Measurements from ENCODE around the gene APOL3. TPM values are rescaled to one million over a fixed set of nuclear protein-coding genes. Genes with fewer than 3 reads are reported as not detected.

The APOL3 gene
- total RNA-seq, 1 experiment from 2014 or later, result not detected

DNA sequence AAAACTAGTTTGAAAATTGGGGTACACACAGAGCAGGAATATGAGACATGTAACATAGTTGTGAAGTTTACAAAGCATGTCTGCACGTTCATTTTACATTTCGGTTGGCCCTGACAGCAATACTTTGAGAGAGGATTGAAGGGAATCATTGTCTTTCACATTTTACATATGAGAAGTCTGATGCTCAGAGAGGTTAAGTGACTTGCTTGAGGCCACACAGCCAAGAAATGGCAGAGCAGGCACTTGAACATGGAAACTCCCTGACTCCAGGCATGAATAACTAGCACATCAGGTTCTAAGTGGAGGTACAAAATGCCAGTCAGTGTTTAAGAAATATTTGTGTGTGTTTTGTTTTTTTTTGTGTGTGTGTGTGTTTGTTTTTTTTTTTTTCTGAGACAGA lies 53.6 kb downstream of the APOL3 start:
- ChIA-PET CTCF (no interaction called here), POLR2A (ENCODE audit: unreplicated experiment) (no interaction called here)
- Histone ChIP-seq H3K4me2 (ENCODE audit: low read length) (no peak overlapping the region), H3K79me2 (ENCODE audit: low read length) (no peaks in the 10 kb centered on the region), H3K9me2 (replicated peaks; ENCODE audit: low read length) (no peaks in the 10 kb centered on the region), H3K36me3 (ENCODE audit: low read depth, low read length) (no peaks in the 10 kb centered on the region), H3K4me1 (ENCODE audit: insufficient read depth, low read length) (no peaks in the 10 kb centered on the region), H3K27ac (ENCODE audit: low read length) (no peak overlapping the region), H4K20me1 (ENCODE audit: low read length) (no peaks in the 10 kb centered on the region), H3K9ac (ENCODE audit: low read length) (no peak overlapping the region), H3K9me3 (ENCODE audit: low read length) (no peaks in the 10 kb centered on the region), H3F3A (ENCODE audit: low read length, unreplicated experiment) (no peaks in the 10 kb centered on the region), H3K4me3 (ENCODE audit: low read length) (no peak overlapping the region), H2AFZ (ENCODE audit: low read length) (no peak overlapping the region), H3K27me3 (ENCODE audit: low read length) (no peaks in the 10 kb centered on the region)
- intact Hi-C loops (cut with micrococcal nuclease), result no loop called here
- no TSS peak for BruUV-seq (replicated peaks)
- ATAC-seq, result no peak
- TF ChIP-seq EZH2 (IDR thresholded peaks at IDR 0.05; ENCODE audit: low read length, unreplicated experiment) (no peak), CTCF (conservative IDR thresholded peaks at IDR 0.05; ENCODE audit: low read depth, low read length) (no peak), EZH2phosphoT487 (IDR thresholded peaks at IDR 0.05; ENCODE audit: borderline replicate concordance, low read length) (no peak)
- DNase-seq, result no peak

GRCh38 chr22:36104988-36105387 lies 55.6 kb downstream of the APOL3 start:
- no peak for TF ChIP-seq EZH2 (IDR thresholded peaks at IDR 0.05; ENCODE audit: low read length, unreplicated experiment)
- no peak for TF ChIP-seq CTCF (conservative IDR thresholded peaks at IDR 0.05; ENCODE audit: low read depth, low read length)
- no peak for TF ChIP-seq EZH2phosphoT487 (IDR thresholded peaks at IDR 0.05; ENCODE audit: borderline replicate concordance, low read length)

GRCh38 chr22:36104435-36104834 lies 56.1 kb downstream of the APOL3 start:
- Histone ChIP-seq H3K4me1 (ENCODE audit: insufficient read depth, low read length) (no peaks in the 10 kb centered on the region), H3K4me2 (ENCODE audit: low read length) (no peak overlapping the region), H3K9me3 (ENCODE audit: low read length) (no peaks in the 10 kb centered on the region), H3K27me3 (ENCODE audit: low read length) (no peaks in the 10 kb centered on the region), H2AFZ (ENCODE audit: low read length) (no peak overlapping the region), H3K9me2 (replicated peaks; ENCODE audit: low read length) (no peaks in the 10 kb centered on the region), H3K36me3 (ENCODE audit: low read depth, low read length) (no peaks in the 10 kb centered on the region), H3F3A (ENCODE audit: low read length, unreplicated experiment) (no peaks in the 10 kb centered on the region), H3K9ac (ENCODE audit: low read length) (no peak overlapping the region), H3K27ac (ENCODE audit: low read length) (no peak overlapping the region), H3K79me2 (ENCODE audit: low read length) (no peaks in the 10 kb centered on the region), H3K4me3 (ENCODE audit: low read length) (no peak overlapping the region), H4K20me1 (ENCODE audit: low read length) (no peaks in the 10 kb centered on the region)
- no peak for TF ChIP-seq CTCF (conservative IDR thresholded peaks at IDR 0.05; ENCODE audit: low read depth, low read length)
- TF ChIP-seq EZH2 (IDR thresholded peaks at IDR 0.05; ENCODE audit: low read length, unreplicated experiment), result no peak
- no peak for TF ChIP-seq EZH2phosphoT487 (IDR thresholded peaks at IDR 0.05; ENCODE audit: borderline replicate concordance, low read length)
- intact Hi-C loops (cut with micrococcal nuclease), result no loop called here
- BruUV-seq (replicated peaks), result no TSS peak
- DNase-seq (no peak), ATAC-seq (no peak)
- POLR2A ChIA-PET (ENCODE audit: unreplicated experiment), result no interaction called here
- CTCF ChIA-PET, result no interaction called here

More at GRCh38 chr22:36104988-36105387, 55.6 kb downstream of the APOL3 start:
- H3K36me3 ChIP-seq (ENCODE audit: low read depth, low read length), result no peaks in the 10 kb centered on the region
- no TSS peak for BruUV-seq (replicated peaks)
- peak; percentile 23 for DNase-seq
- H3K9me3 ChIP-seq (ENCODE audit: low read length), result no peaks in the 10 kb centered on the region
- no peak overlapping the region for H3K4me2 ChIP-seq (ENCODE audit: low read length)
- no peak overlapping the region for H3K4me3 ChIP-seq (ENCODE audit: low read length)
- H3K79me2 ChIP-seq (ENCODE audit: low read length), result no peaks in the 10 kb centered on the region
- no peaks in the 10 kb centered on the region for H3K4me1 ChIP-seq (ENCODE audit: insufficient read depth, low read length)
- no peaks in the 10 kb centered on the region for H3K27me3 ChIP-seq (ENCODE audit: low read length)
- H2AFZ ChIP-seq (ENCODE audit: low read length), result no peak overlapping the region
- intact Hi-C loops (cut with micrococcal nuclease), result no loop called here
- no peak for ATAC-seq
- ChIA-PET CTCF (no interaction called here), POLR2A (ENCODE audit: unreplicated experiment) (no interaction called here)
- no peaks in the 10 kb centered on the region for H3K9me2 ChIP-seq (replicated peaks; ENCODE audit: low read length)
- H4K20me1 ChIP-seq (ENCODE audit: low read length), result no peaks in the 10 kb centered on the region
- no peak overlapping the region for H3K9ac ChIP-seq (ENCODE audit: low read length)
- no peaks in the 10 kb centered on the region for H3F3A ChIP-seq (ENCODE audit: low read length, unreplicated experiment)
- H3K27ac ChIP-seq (ENCODE audit: low read length), result no peak overlapping the region
